Left ventricle myocardium superior (tissue), 1 donor: ENCODE results near the gene ZNF433. TPM values are rescaled to one million over a fixed set of nuclear protein-coding genes. Genes with fewer than 3 reads are reported as not detected.
"Not testable (repeated sequence)": the region's sequence is repeated elsewhere in the genome, so short reads cannot be mapped to it uniquely, and the experiment has no call there.

ENCODE experiments used
- ATAC-seq: fragments of 200-7000 bp; cut with Tn5 transposase; one replicate; pipeline ENCODE4 v1.9.1; 2020; ENCODE audit warnings: mild to moderate bottlenecking, moderate library complexity
- DNase-seq: peaks from one replicate; pipeline ENCODE4 v3.0.0-alpha.2; 2020
- intact Hi-C: fragments of 100-400 bp; cut with micrococcal nuclease; formaldehyde crosslinking; loops from one replicate; pipeline ENCODE4 v1.11.0; 2022
- long read RNA-seq: library from polyadenylated mRNA; unstranded; transcript quantifications from one replicate; pipeline ENCODE4 v2.0.0, GENCODE V29; 2021
- total RNA-seq: library from RNA; stranded (reverse); fragmentation: NEBNext Ultra II Directional; extraction: Animal tissue kit (Norgen Biotek cat#: 25700); gene quantifications from one replicate; pipeline ENCODE4 v1.2.1, GENCODE V29; 2021
- donor health status: DM: no; HTN: yes; CAD: no; lungs with severe emphysema.

ZNF433 gene
- total RNA-seq = 3.1 TPM
- long read RNA-seq, partial matches to known transcripts = 0 of 8 reads
- long read RNA-seq, other reads (novel, unspliced or antisense) = 2 of 8 reads

DNA sequence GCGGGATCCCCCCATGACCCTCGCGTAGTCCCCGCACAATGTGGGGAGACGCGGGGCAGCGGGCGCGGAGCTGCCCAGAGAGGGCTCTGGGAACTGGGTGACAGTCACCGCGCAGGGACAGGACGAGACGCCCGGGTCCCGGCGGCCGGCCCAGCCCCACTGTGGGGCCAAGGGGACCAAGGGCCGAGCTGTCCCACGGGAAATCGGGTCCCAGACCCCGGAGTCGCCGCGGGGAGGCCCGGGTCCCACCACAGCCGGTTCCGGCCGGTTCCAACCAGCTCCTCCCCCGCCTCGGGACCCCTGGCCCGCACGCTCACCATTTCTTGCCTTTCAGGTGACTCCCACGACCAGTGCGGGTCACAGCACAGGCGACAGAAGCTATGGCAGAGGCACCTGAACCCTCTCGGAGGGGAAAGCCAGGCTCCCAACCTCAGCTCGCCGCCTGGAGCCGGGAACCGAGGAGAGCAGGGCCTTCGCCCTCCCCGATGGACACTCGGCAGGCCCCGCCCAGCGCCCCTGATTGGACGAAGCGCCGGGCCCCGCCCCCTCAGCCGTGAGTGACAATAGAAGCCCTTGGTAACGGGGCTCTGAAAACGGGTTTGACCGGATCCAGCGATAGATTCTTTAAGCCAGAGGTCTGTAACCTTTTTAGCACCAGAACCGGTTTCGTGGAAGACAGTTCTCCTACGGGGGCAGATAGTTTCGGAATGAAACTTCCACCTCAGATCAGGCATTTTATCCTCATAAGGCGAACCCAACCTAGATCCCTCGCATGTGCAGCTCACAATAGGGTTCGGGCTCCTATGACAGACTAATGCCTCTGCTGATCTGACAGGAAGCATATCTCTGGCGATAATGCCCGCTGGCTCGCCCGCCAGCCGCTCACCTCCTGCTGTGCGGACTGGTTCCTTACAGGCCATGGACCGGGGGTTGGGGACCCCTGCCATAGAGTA lies at the start of gene ZNF433:
TSS of gene ZNF433 (minus strand) at position 460 of the 953 bp plus-strand sequence. CDS start at position 320, 140 bp downstream.
- peak; percentile 98 for DNase-seq
- peak; percentile 100 for ATAC-seq
- intact Hi-C loops = no loop called here

DNA sequence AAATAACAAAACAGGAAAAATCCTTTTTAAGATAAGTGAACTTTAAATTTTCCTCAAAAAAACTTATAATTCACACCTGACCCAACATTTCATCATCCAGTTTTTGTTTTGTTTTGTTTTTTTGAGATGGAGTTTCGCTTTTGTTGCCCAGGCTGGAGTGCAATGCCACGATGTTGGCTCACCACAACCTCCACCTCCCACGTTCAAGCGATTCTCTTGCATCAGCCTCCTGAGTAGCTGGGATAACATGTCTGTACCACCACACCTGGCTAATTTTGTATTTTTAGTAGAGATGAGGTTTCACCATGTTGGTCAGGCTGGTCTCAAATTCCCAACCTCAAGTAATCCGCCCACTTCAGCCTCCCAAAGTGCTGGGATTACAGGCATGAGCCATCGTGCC lies 47.9 kb upstream of the ZNF433 start:
- ATAC-seq, intact Hi-C loops, DNase-seq: not testable (repeated sequence)

DNA sequence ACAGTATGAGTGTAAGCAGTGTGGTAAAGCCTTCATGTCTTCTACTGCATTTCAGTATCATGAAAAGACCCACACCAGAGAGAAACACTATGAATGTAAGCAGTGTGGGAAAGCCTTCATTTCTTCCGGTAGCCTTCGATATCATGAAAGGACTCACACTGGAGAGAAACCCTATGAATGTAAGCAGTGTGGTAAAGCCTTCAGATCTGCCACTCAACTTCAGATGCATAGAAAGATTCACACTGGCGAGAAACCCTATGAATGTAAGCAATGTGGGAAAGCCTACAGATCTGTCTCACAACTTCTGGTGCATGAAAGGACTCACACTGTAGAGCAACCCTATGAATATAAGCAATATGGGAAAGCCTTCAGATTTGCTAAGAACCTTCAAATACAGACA lies 41.9 kb upstream of the ZNF433 start:
- DNase-seq = no peak
- intact Hi-C loops = no loop called here
- ATAC-seq = no peak

DNA sequence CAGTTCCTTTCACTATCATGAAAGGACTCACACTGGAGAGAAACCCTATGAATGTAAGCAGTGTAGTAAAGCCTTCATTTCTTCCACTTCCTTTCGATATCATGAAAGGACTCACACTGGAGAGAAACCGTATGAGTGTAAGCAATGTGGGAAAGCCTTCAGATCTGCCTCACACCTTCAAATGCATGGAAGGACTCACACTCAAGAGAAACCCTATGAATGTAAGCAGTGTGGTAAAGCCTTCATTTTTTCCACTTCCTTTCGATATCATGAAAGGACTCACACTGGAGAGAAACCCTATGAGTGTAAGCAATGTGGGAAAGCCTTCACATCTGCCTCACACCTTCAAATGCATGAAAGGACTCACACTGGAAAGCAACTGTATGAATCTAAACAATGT lies 40.9 kb upstream of the ZNF433 start:
- DNase-seq, ATAC-seq, intact Hi-C loops: not testable (repeated sequence)

DNA sequence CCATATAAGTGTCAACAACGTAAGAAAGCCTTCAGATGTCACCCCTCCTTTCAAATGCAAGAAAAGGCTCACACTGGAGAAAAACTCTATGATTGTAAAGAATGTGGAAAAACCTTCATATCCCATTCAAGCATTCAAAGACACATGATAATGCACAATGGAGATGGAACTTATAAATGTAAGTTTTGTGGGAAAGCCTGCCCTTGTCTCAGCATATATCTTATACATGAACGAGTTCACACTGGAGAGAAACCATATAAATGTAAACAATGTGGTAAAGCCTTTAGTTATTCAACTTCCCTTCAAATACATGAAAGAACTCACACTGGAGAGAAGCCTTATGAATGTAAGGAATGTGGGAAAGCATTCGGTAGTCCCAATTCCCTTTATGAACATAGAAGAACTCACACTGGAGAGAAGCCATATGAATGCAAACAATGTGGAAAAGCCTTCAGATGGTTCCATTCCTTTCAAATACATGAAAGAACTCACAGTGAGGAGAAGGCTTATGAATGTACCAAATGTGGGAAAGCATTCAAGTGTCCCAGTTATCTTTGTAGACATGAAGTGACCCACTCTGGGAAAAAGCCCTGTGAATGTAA lies 40.2 kb upstream of the ZNF433 start:
- DNase-seq (no peak), ATAC-seq (no peak)
- intact Hi-C loops = no loop called here

DNA sequence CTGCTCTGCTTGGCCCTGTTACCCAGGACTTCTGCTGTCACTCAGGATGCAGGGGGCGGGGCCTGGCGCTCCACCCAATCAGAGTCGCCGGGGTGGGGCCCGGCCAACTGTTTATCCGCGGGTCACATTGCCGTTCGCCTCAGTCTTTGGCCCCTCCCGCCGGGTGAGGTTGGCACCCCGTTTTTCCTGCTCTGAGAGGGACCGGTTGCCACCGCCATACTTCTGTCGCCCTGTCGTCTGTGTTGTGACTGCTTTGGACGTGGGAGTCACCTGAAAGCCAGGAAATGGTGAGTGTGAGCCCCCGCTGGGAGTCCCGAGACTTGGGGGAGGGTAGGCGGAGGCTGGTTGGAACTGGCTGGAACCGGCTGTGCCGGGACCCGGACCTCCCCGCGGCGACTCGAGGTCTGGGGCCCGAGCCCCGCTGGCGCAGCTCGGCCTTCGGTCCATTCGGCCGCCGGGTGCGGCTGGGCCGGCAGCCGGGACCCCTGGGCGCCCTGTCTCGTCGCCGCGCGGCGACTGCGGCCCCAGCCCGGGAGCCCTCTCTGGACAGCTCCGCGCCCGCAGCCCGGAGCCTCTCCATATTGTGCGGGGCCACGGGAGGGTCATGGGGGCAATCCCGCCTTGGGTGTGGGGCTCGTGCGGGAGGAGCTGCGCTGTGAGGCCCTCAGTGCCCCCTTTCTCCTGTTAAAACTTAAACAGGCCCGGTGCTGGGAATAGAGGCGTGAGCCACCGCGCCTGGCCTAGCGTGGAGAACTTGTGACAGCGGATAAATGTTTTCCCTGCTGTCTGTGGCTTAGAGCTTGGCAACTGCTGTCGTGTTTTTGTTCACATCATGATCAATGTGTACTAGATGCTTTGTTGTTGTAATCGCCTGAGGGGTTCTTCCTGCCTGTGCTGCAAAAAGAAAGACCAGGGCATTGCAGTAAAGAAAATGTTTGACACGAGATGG lies 29.4 kb upstream of the ZNF433 start, which contains the start of gene ZNF844:
TSS of gene ZNF844 (plus strand) at position 142 of the 949 bp plus-strand sequence. CDS start at position 285, 143 bp downstream.
- DNase-seq (peak; percentile 99), ATAC-seq (peak; percentile 99)

DNA sequence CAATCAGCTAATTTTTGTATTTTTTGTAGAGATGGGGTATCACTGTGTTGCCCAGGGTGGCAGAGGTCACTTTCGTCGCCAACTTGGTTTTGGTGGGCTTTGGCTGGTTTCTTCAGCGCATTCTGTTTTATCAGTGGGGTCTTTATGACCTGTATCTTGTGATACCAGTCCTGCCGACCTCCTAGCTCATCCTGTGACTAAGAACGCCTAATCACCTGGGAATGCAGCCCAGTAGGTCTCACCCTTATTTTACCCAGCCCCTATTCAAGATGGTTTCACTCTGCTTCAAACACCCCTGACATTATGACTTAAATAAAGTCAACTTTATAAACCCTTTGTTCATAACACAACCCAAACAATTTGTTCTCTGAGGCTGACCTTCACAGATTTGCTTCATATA lies 20.3 kb upstream of the ZNF433 start:
- DNase-seq = no peak
- ATAC-seq = no peak
- intact Hi-C loops = no loop called here

More for the DNA sequence above, 29.4 kb upstream of the ZNF433 start, which contains the start of gene ZNF844:
- intact Hi-C loops = no loop called here

DNA sequence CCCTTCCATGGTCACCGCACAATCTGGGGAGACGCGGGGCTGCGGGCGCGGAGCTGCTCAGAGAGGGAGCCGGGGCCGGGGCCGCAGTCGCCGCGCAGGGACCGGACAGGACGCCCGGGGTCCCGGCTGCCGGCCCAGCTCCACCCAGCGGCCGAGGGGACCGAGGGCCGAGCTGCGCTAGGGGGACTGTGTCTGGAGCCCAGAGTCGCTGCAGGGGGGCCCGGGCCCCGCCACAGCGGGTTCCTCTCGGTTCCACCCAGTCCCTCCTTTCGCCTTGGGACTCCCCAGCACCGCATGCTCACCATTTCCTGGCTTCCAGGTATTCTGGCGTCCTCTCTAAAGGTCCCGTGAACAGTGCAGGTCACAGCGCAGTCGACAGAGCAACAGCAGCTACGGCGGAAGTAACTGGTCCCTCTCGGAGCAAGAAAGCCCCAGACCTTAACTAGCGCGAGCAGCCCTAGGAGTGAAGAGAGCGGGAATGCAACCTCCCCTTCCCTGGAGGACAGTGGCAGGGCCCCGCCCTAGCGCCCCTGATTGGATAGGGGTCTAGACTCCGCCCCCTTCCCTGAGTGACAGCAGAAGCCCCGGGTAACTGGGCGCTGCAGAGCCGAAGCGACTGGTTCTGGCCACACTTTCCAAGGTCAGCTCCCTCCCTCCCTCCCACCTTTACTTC lies 17.2 kb upstream of the ZNF433 start, which contains the start of gene ZNF878:
TSS of gene ZNF878 (minus strand) at position 465 of the 673 bp plus-strand sequence. CDS start at position 305, 160 bp downstream.
- peak; percentile 100 for ATAC-seq
- DNase-seq = peak; percentile 93
- intact Hi-C loops = no loop called here

DNA sequence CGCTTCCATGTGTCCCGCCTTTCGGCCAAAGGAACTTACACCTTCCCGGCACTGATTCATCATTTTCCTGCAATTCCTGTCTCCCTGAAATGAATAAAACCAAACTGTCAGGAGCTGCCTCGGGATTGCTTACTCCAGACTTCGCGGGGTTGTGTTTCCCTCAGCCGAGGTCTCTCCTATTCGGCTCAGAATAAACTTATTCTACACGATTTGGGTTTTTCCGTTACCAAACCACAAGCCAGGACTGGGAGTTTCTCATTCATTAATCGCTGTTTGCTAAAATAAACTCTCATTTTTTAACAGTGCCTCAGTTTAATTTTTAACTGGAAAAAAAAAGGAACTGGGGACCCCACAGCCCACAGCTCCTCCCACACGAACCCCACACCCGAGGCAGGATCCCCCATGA lies 16.6 kb upstream of the ZNF433 start:
- intact Hi-C loops = no loop called here
- DNase-seq = no peak
- no peak for ATAC-seq

DNA sequence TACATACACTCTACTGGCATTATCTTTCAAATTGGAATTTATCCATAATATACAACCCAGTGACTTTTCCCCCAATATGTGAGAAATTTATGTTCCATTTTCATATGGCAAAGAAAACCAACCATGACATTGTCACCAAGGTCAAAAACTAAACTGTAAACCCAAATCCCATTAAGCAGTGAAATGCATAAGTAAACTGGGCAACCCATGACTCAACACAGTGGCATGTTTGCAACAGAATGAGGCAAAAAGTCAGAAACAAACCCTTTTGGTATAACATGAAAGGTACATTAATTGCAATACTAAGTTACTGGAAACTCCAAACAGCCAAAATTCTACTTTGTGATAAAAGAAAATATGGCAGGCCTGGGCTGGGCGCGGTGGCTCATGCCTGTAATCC lies 12.4 kb upstream of the ZNF433 start:
- DNase-seq (no peak), ATAC-seq (no peak)
- intact Hi-C loops = no loop called here

DNA sequence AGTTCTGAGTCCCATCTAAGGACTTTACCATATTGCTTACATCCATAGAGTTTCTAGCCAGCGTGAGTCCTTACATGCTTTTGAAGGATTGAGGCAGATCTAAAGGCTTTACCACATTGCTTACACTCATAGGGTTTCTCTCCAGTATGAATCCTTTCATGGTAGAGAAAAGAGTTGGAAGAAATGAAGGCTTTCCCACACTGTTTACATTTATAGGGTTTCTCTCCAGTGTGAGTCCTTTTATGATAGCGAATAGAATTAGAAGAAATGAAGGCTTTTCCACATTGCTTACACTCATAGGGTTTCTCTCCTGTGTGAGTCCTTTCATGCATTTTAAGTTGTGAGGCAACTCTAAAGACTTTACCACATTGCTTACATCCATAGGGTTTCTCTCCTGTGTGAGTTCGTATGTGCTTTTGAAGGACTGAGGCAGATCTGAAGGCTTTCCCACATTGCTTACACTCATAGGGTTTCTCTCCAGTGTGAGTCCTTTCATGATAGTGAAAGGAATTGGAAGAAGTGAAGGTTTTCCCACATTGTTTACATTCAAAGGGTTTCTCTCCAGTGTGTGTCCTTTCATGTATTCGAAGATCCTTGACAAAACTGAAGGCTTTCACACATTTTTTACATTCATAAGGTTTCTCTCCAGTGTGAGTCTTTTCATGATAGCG lies 8.4 kb upstream of the ZNF433 start:
- no peak for DNase-seq
- intact Hi-C loops = no loop called here

DNA sequence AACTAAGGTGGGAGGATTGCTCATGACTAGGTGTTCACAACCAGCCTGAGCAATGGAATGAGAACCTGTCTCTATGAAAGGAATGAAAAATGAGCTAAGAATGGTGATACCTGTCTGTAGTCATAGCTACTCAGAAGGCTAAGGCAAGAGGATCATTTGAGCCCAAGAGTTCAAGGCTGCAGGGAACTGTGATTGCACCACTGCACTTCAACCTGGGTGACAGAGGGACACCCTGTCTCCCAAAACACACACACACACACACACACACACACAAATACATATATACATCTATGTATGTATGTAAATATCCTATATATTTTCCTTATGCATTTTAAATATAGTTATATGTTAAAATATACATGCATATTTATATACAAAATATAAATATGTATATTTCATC lies 7.4 kb upstream of the ZNF433 start:
- ATAC-seq (no peak), DNase-seq (no peak)
- intact Hi-C loops = no loop called here

More for the DNA sequence above, 8.4 kb upstream of the ZNF433 start:
- no peak for ATAC-seq

DNA sequence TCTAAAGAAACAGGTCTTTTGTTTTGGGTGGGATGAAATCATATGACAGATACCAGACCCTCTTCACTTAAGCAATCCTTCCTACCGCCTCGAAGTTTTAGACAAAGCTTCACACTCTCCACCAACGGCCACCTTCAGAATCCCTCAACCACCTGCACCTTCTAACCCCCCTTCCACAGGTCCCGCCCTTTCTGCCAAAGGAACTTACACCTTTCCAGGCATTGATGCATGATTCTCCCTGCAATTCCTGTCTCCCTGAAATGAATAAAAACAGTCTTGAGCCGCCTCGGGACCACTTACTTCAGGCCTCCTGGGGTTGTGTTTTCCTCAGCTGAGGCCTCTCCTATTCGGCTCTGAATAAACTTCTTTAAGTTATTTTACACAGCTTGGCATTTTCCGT lies 859 bp downstream of the ZNF433 start:
- DNase-seq (no peak), ATAC-seq (no peak)
- intact Hi-C loops = no loop called here

DNA sequence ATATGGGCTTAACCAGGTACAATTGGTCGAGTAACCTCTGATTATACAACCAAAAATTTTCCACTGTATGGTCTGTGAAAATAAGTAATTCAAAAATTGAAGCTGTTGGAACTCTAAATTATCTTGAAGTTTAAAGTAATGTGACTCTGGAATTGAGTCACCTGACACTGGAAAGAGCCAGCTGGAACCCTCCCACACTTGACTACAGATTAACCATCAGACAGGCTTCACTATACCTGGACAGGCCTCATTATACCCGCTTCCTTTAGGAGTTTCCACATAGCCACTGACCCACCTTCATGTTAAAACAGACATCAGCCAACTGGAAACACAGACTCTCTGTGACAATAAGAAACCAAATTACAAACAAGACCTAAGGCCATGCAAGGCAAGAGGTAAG lies 1.3 kb downstream of the ZNF433 start:
- no peak for DNase-seq
- ATAC-seq = no peak
- intact Hi-C loops = no loop called here

DNA sequence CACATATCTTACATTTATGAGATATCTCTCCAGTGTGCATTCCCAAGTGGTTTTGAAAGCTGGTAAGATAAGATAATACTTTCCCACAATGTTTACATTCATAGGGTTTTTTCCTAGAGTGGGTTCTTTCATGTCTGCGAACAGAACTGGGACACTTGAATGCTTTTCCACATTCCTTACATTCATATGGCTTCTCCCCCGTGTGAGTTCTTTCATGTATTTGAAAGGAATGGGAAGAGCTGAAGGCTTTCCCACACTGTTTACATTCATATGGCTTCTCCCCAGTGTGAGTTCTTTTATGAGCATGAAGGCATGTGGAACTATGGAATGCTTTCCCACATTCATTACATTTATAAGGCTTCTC lies 19.7 kb downstream of the ZNF433 start:
- ATAC-seq = no peak
- intact Hi-C loops = no loop called here
- DNase-seq = no peak

DNA sequence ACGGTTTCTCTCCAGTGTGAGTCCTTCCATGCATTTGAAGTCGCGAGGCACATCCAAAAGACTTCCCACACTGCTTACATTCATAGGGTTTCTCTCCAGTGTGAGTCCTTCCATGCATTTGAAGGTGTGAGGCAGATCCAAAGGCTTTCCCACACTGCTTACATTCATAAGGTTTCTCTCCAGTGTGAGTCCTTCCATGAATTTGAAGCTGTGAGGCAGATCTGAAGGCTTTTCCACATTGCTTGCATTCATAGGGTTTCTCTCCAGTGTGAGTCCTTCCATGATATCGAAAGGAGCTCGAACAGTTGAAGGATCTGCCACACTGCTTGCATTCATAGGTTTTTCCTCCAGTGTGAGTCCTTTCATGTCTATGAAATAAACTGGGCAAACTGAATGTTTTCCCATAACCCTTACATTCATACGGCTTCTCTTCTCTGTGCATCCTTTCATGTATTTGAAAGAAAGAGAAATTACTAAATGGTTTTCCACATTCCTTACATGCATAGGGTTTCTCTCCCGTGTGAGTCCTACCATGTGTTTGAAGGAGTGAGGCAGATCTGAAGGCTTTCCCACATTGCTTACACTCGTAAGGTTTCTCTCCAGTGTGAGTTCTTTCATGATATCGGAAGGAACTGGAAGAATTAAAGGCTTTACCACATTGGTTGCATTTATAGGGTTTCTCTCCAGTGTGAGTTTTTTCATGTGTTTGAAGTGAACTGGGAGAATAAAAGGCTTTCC lies 20.3 kb downstream of the ZNF433 start:
- ATAC-seq (no peak), DNase-seq (no peak)
- intact Hi-C loops = no loop called here
